Endothelial cell of umbilical vein (primary cell): Measurements from ENCODE around the gene SERPINA5. TPM values are rescaled to one million over a fixed set of nuclear protein-coding genes. Genes with fewer than 3 reads are reported as not detected.

Experiments used
- BruUV-seq: library from RNA; stranded (reverse); fragments of 400-500 nt; replicated peaks from 2 replicates; lab custom pipeline; 2021; lab: Mats Ljungman, UMichigan
- CTCF ChIA-PET: fragments of 300-600, 350-600 bp; sonication (Branson Sonifier 250); formaldehyde crosslinking; loops from one replicate; lab custom pipeline; 2021; ENCODE audit warnings: antibody characterized with exemption, inconsistent platforms; lab: Charles Lee
- POLR2A ChIA-PET: fragments of 300-600, 350-600 bp; sonication (Branson Sonifier 250); formaldehyde crosslinking; loops from one replicate; lab custom pipeline; 2021; ENCODE audit warnings: antibody characterized with exemption, inconsistent platforms; lab: Charles Lee
- DNase-seq: peaks from one replicate; pipeline ENCODE4 v3.0.0-alpha.2; 2011; ENCODE audit warnings: low read depth, low spot score
- FAIRE-seq: peaks from 2 replicates; lab custom pipeline; 2011; peaks lifted over from hg19 to GRCh38; lab: Jason Lieb, UNC
- H2AFZ ChIP-seq: 2 replicates; pipeline ENCODE4 v1.6.0; 2012; ENCODE audit warnings: low read depth, low read length, control low read depth, inconsistent platforms
- H3K27ac ChIP-seq: 2 replicates; pipeline ENCODE4 v1.5.1; 2011; ENCODE audit warnings: low read depth, mild to moderate bottlenecking, control low read depth, low read length, moderate library complexity; ENCODE audit not compliant: insufficient read depth
- H3K27me3 ChIP-seq, 2 experiments: 2 replicates each; pipeline versions ENCODE4 v1.6.0 to v1.6.1; 2011; ENCODE audit warnings: low read length in 2 of 2, mixed read lengths in 1 of 2; ENCODE audit not compliant: control insufficient read depth in 2 of 2, insufficient read depth in 2 of 2
- H3K36me3 ChIP-seq, 2 experiments: 2 replicates in 1 of 2; 3 replicates in 1 of 2; pipeline ENCODE4 v1.5.1; 2011; ENCODE audit warnings: low read length in 2 of 2, mild to moderate bottlenecking in 1 of 2, moderate library complexity in 1 of 2; ENCODE audit not compliant: control insufficient read depth in 2 of 2, insufficient read depth in 2 of 2; ENCODE audit errors: extremely low read depth in 1 of 2
- H3K4me1 ChIP-seq: 3 replicates; pipeline ENCODE4 v1.5.1; 2011; ENCODE audit warnings: mild to moderate bottlenecking, low read length; ENCODE audit not compliant: control insufficient read depth, insufficient read depth; ENCODE audit errors: extremely low read depth
- H3K4me2 ChIP-seq: 2 replicates; pipeline ENCODE4 v1.6.1; 2011; ENCODE audit warnings: low read length, control low read depth, mixed read lengths; ENCODE audit not compliant: insufficient read depth
- H3K4me3 ChIP-seq, 3 experiments: fragments of 200-600 bp in 1 of 3; sonication (generic), shearing (Covaris generic) in 1 of 3; replicated peaks in 1 of 3; 2 replicates each; pipeline ENCODE4 v1.5.1; 2011 to 2016; ENCODE audit warnings: control low read depth in 3 of 3, low read length in 3 of 3, mild to moderate bottlenecking in 2 of 3, inconsistent platforms in 1 of 3, low read depth in 1 of 3, moderate library complexity in 1 of 3; ENCODE audit not compliant: insufficient read depth in 1 of 3
- H3K79me2 ChIP-seq: 2 replicates; pipeline ENCODE4 v1.6.0; 2012; ENCODE audit warnings: low read length, inconsistent platforms; ENCODE audit not compliant: control insufficient read depth, insufficient read depth
- H3K9ac ChIP-seq: replicated peaks from 2 replicates; pipeline ENCODE3; 2011; ENCODE audit warnings: low read length, control low read depth; ENCODE audit not compliant: insufficient read depth; ENCODE audit errors: extremely low read depth
- H3K9me1 ChIP-seq: replicated peaks from 3 replicates; pipeline ENCODE4 v1.6.0; 2011; ENCODE audit warnings: mild to moderate bottlenecking, low read length; ENCODE audit not compliant: control insufficient read depth, insufficient read depth; ENCODE audit errors: extremely low read depth
- H3K9me3 ChIP-seq: replicated peaks from 2 replicates; pipeline ENCODE4 v1.5.1; 2012; ENCODE audit warnings: low read length, inconsistent platforms; ENCODE audit not compliant: control insufficient read depth, insufficient read depth
- H4K20me1 ChIP-seq: replicated peaks from 2 replicates; pipeline ENCODE3; 2011; ENCODE audit warnings: mild to moderate bottlenecking, low read length; ENCODE audit not compliant: control insufficient read depth, insufficient read depth; ENCODE audit errors: extremely low read depth
- CTCF ChIP-seq, 2 donors: IDR thresholded peaks; 1 replicate in 1 of 2; 2 replicates in 1 of 2; pipeline ENCODE4 v1.5.1; 2011; ENCODE audit warnings: low read length in 2 of 2, mild to moderate bottlenecking in 2 of 2, moderate library complexity in 2 of 2, control low read depth in 1 of 2, inconsistent platforms in 1 of 2, low read depth in 1 of 2; ENCODE audit not compliant: insufficient read depth in 1 of 2; ENCODE audit errors: extremely low read depth in 1 of 2
- FOS ChIP-seq: IDR thresholded peaks from 2 replicates; pipeline ENCODE4 v1.6.1; 2011; ENCODE audit warnings: mild to moderate bottlenecking, low read length, moderate library complexity, borderline replicate concordance; ENCODE audit not compliant: insufficient read depth
- GATA2 ChIP-seq: IDR thresholded peaks from 2 replicates; pipeline ENCODE4 v1.7.0; 2011; ENCODE audit warnings: low read depth, mild to moderate bottlenecking, moderate library complexity, mixed read lengths, low read length; ENCODE audit not compliant: insufficient read length, insufficient read depth
- JUN ChIP-seq: IDR thresholded peaks from 2 replicates; pipeline ENCODE4 v1.6.1; 2011; ENCODE audit warnings: borderline replicate concordance, low read depth; ENCODE audit not compliant: insufficient read length, insufficient read depth
- MAX ChIP-seq: IDR thresholded peaks from 2 replicates; pipeline ENCODE4 v1.6.1; 2011; ENCODE audit not compliant: insufficient read depth, insufficient read length
- POLR2A ChIP-seq: IDR thresholded peaks from 2 replicates; pipeline ENCODE4 v1.6.1; 2012; ENCODE audit warnings: low read depth, mild to moderate bottlenecking, control low read depth, low read length
- POLR2AphosphoS5 ChIP-seq: IDR thresholded peaks from 2 replicates; pipeline ENCODE4 v1.6.1; 2012; ENCODE audit warnings: low read depth, mild to moderate bottlenecking, control low read depth, low read length, moderate library complexity; ENCODE audit not compliant: insufficient read depth
- dilution Hi-C: fragments of 300-500 bp; cut with MboI; formaldehyde crosslinking; loops from one replicate; pipeline ENCODE4 v1.15.0; 2019; ENCODE audit warnings: low sequenced_read_pairs; ENCODE audit not compliant: extremely low pct_ligation_motif_present
- intact Hi-C: fragments of 100-400 bp; cut with micrococcal nuclease; formaldehyde crosslinking; loops from one replicate; pipeline ENCODE4 v1.10.0; 2022
- polyA plus RNA-seq, 4 experiments: library from polyadenylated mRNA; depleted of rRNA in 3 of 4; stranded (reverse) in 3 of 4; unstranded in 1 of 4; fragments of >200 nt; gene quantifications; 2 replicates each; pipeline versions ENCODE4 v1.2.1 to v1.2.3, GENCODE V29; 2011 to 2012; ENCODE audit warnings: missing spikeins in 1 of 4
- total RNA-seq: library from RNA; stranded (reverse); gene quantifications from 2 replicates; pipeline ENCODE4 v1.2.3, GENCODE V29; 2021

SERPINA5 gene
- total and polyA plus RNA-seq, 2 donors (not counting 3 experiments of a cell fraction or from before 2014, with no cell fraction given), result 0.12 TPM; not detected in 1

GRCh38 chr14:94621358-94622134, 40.3 kb downstream of the SERPINA5 start:
- ChIA-PET POLR2A (no interaction called here), CTCF (no interaction called here)
- dilution Hi-C loops, result no loop called here
- no peak overlapping the region for H2AFZ ChIP-seq
- H3K27ac ChIP-seq, result no peak overlapping the region
- no peaks in the 10 kb centered on the region for H3K4me1 ChIP-seq
- H3K9me1 ChIP-seq, result no peaks in the 10 kb centered on the region
- no peaks in the 10 kb centered on the region for H3K27me3 ChIP-seq
- no peaks in the 10 kb centered on the region for H3K9me3 ChIP-seq
- TF ChIP-seq CTCF (IDR thresholded peaks at IDR 0.05; ENCODE audit: extremely low read depth in 1 of 2, insufficient read depth in 1 of 2, low read depth in 1 of 2, low read length in 2 of 2) (no peak), POLR2AphosphoS5 (no peak), POLR2A (no peak), JUN (no peak), GATA2 (no peak), MAX (no peak), FOS (no peak)
- FAIRE-seq, result no peak
- intact Hi-C loops, result no loop called here
- no peaks in the 10 kb centered on the region for H3K79me2 ChIP-seq
- no TSS peak for BruUV-seq
- H3K36me3 ChIP-seq, result no peaks in the 10 kb centered on the region
- H4K20me1 ChIP-seq, result no peaks in the 10 kb centered on the region
- no peak overlapping the region for H3K9ac ChIP-seq
- no peak overlapping the region for H3K4me3 ChIP-seq
- no peak for DNase-seq
- H3K4me2 ChIP-seq, result no peak overlapping the region
